ENCODE data around the gene B4GALT3.

DNA sequence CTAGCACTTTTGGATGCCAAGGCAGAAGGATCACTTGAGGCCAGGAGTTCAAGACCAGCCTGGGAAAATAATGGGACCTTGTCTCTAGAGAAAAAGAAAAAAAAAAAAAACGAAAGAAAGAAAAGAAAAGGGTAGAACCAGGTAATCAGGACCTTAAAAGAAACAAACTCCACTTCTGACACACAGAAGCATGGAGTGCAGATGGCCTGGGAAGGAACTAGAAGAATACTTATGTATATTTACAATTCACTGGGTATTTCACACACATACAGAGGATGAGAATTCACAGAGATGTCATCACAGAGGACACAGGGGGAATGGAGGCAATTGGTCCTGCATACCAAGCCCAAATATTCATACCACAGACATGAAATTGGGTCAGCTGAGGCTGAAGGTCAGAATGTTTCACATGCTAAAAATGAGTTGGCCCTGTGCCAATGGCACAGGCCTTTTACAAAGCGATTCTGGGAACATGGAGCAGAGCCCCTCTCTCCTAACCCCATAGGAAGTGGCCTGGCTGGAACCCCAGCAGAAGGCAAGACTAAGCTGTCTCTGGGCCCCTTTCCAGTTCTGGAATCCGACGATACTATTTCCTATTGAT, 4.4 kb downstream of the B4GALT3 start:
- TF ChIP-seq ZNF274 (IDR thresholded peaks at IDR 0.05; ENCODE audit: low read depth, low read length) (no peak), YY1 (IDR thresholded peaks at IDR 0.05; ENCODE audit: insufficient read depth, insufficient read length) (no peak)

Data from NT2/D1 (cell line).